HG03520 (cell line): ENCODE results near the gene MAP4K2.

Source experiments
- ATAC-seq: cut with Tn5 transposase; IDR thresholded peaks from one replicate; pipeline ENCODE4 v1.9.1; 2021; ENCODE audit warnings: mild to moderate bottlenecking, moderate library complexity; ENCODE audit not compliant: unreplicated experiment

MAP4K2 gene

DNA sequence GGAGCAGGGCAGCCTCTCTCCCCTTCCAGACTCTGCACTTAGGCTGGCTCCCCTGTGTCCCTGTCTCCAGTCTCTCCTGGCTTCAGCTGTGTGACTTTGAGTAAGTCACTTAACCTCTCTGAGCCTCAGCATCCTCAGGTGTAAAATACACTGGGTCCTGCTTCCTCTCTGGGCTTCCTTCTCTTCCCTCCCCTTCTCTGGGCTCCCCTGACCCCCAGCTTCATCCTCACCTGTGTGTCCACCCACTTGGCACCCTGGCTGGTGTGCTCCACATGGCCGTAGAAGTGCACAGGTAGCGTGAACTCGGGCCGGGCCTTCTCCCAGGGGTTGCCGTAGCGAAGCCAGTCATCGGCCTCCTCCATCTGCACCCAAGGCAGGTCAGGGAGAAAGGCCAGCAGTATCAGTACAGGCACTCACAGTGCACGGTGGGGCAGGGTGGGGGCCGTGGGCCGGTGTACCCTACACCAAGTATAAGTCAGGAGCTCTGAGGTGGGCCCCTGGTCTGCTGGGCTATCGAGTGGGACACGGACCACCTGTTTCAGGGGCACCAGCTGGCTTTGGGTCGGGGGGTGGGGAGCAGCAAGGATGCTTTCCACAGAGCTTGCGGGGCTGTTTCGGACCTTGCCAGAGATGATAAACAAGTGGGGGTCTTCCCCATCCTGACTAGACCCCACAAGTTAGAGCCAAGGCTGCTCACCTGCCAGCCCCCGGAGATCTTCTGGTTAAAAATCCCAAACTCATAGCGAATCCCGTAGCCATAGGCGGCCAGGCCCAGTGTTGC lies 45.3 kb downstream of the MAP4K2 start:
- no peak for ATAC-seq

DNA sequence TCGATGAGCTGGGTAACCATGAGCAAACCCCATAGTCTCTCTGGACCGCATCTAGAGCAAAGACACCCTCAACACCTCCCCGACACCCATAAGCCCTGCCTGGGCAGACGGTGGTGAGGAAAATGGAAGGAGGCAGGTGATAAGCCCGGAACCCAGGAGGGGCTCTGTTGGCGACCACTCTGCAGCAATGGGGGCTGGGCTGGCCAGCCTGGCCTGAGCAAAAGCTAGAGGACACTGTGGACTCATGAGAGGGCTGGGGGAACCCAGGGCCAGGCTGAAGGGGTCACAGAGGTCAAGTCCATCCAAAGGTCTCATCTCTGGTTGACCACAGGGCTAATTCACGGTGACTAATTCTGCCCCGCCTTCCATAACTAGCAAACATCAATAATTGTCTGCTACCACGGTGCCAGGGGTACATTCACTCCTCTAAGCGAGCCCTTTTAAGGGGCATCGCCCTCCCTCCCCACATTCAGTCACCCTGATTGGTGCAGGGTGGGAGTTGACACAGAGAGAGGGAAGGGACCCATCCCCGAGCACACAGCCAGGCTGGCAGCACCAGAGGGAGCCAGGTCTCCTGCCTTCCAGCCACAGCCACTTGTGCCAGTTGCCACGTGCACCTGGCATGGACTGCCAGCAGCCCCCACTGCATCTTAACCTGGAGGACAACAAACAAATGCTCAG lies 47.2 kb downstream of the MAP4K2 start:
- no peak for ATAC-seq

GRCh38 chr11:64754919-64755662 lies 47.9 kb downstream of the MAP4K2 start:
- ATAC-seq, result no peak

- no peak for ATAC-seq
Measured at GRCh38 chr11:64754124-64754918, 48.7 kb downstream of the MAP4K2 start.

- no peak for ATAC-seq
Measured at GRCh38 chr11:64753380-64754123, 49.5 kb downstream of the MAP4K2 start.

DNA sequence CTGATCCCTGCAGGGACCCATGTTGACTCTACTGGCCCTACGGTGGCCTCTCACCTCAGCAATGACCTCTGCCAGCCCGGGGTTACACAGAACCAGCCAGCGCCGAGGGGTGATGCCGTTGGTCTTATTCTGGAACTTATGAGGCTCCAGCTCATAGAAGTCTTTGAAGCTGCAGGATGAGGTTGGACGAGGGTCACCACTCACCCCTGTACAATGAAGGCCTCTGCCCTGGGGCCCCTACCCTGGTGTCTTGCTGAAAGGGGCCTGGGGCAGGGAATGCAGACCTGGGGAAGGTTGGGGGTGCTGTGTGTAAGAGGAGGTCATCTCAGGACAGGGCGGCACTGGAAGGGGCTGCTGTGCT lies 50.0 kb downstream of the MAP4K2 start:
- ATAC-seq, result no peak

DNA sequence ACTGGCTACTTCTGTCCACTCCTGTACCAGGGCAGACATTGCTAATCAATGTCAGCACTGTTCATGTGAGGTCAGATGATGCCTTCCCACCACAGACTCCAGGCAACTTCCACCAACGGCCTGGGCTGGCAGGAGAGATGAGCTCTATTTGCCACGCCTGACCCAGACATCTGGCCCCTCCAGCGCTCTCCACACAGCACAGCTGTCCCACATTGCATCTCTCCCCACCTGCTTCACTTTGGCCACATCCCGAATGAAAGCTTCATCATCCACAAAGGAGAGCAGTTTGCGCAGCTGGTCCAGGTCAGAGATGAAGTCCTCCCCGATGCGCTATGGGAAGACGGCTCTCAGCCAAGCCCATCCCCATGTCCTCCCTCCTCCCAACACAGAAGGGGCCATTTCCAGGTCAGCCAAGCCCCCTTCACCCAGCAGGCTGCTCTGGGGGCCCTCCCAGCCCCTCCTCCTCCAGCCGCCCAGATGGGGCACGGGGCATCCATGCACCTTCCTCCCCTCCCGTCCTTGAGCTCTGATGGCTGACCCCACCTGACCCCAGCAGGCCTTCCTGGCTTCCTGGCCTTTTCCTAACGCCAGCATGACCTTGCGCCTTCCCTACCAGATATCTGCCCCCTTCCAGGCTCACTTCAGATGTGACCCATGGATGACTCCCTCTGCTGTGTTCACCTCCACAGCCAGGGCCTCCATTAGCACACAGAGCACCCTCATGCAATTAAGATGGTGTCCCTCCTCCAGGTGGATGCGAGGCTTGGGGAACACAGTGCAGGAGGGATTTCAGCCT lies 50.6 kb downstream of the MAP4K2 start:
- no peak for ATAC-seq

GRCh38 chr11:64751580-64751979 lies 51.4 kb downstream of the MAP4K2 start:
- no peak for ATAC-seq

DNA sequence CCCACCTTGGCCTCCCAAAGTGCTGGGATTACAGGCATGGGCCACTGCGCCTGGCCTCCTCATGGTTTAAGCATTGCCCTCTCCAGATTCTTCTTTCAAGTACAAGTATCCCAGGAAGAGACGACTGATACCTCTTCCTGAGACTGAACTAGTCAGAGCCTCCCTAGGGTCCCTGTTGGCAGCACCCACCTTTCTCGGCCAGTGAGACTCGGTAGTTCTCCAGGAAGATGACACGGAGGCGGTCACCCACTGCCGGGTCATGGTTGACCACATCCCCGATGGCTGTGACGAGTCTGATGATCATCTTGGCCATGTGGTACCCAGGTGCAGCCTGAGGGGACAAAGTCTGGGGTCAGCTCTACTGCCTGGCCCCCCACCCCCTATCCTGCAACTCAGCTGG lies 51.9 kb downstream of the MAP4K2 start:
- no peak for ATAC-seq

DNA sequence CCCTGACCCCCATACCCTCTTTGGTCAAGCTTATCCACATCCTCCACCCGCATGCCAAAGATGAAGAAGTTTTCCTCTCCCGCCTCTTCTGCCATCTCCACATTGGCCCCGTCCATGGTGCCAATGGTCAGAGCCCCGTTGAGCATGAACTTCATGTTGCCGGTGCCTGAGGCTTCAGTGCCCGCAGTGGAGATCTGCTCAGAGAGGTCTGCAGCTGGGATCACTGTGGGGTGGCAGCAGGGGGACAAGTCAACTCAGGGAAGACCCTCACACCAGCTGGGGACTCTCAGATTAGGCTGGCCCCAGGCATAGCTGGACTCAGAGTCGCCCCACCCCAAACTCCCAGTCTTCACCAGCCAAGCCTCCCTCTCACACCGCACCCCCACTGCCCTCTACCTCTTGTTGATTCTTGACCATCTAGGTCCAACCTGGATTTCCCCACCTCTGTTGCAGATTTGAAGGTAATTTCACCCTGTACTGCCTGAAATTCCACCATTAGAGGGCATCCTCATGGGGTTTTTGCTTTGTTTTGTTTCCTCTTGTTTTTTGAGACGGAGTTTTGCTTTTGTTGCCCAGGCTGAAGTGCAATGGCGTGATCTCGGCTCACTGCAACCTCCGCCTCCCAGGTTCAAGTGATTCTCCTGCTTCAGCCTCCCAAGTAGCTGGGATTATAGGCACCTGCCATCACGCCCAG lies 52.5 kb downstream of the MAP4K2 start:
- no peak for ATAC-seq

GRCh38 chr11:64747961-64748665 lies 54.9 kb downstream of the MAP4K2 start:
- ATAC-seq, result no peak

DNA sequence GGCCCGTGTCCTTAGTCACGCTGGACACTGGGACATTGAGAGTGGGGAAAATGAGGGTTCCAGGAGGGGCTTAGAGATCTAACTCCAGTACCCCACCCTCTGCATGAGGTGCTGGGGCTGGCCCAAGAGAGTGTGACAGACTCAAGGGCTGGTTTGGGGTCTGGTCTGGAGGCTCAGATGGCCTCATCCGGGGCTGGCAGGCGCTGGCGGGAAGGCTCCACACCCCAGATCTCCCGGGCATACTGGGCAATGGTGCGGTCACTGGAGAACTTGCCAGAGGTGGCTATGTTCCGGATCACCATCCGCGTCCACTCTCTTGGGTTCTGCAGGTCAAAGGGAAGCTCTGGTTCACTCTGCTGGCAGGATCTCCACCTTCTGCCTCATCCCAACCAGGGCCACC lies 56.5 kb downstream of the MAP4K2 start:
- no peak for ATAC-seq

DNA sequence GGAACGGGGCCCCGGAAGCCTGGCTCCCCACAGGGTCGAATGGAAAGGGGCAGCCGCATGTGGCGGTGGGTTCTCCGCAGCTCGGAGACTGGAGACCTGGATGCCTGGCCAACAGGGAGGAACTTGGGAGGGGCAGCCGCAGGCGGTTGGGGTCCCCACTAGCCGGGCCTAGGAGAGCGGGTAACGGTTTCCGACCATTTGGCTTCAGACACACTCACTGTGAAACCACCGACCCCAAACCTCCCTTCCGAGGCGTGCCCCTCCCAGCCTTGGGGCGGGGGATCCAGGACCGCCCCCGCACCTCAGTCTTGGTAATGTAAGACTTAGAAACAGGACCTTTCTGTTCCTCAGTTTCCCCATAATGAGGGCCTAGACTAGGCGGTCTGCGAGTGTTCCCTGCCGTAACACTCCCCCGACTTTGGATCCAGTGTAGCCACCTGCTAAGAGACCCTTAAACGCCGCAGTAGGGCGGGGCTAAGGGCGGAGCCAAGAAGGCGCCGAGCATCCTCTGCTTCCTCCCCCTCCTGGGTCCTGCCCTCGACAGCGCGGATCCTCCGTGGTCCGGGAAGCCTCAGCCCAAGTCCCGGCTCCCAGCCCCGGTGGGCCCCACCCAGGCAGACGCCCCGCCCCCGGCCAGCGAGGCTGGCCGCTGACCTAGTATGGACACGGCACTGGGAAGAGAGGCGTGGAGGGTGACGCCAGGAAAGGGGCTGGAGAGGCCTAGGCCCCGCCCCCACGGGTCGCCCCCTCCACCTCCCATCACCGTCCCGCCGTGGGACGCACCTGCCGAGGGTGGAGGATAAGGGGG lies 57.3 kb downstream of the MAP4K2 start:
- ATAC-seq, result no peak

- no peak for ATAC-seq
Measured at GRCh38 chr11:64745189-64745520, 57.9 kb downstream of the MAP4K2 start.

DNA sequence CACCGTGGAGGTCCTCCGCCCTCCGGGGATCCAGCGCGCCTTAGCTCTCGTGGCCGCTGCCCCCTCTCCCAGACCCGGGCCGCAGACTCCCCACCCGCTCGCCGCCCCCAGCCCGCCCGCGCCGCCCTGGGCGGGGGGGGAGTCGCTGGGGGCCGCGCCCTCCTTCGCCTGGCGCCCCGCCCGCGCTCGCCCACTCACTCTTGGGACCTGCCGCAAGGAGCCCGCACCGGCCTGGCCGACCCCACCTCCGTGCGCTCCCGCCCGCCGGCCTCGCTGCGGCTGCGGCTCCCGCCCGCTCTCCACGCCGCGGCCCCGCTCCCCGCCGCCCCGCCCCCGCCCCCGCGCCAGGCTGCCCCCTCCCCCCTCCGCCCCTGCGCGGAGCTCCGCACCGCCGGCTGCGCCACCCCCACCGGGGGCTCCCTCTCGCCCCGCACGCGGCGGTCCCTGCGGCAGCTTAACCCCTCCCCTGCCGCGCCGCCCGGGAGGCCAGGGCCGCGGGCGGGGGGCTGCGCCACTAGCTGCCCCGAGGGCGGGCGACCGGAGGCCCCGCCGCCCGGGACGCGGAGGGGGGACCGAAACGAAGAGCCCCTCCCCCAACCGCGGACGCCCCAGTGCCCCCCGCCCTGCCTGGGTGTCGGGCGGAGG lies 58.3 kb downstream of the MAP4K2 start:
- no peak for ATAC-seq

GRCh38 chr11:64743591-64744543 lies 59.1 kb downstream of the MAP4K2 start, which contains the start of gene RASGRP2:
Gene RASGRP2 (minus strand): TSS chr11:64744142. CDS start chr11:64742866, 1,276 bp downstream.
- no peak for ATAC-seq
